HEK293 (cell line): ENCODE results near the gene CD69.

Experiments used
- ATF2 ChIP-seq: fragments of 450-650 bp; formaldehyde crosslinking; IDR thresholded peaks from 2 replicates; pipeline ENCODE4 v1.5.1; 2016; ENCODE audit warnings: missing biosample characterization, missing genetic modification characterization, low read depth
- CTCF ChIP-seq: fragments of 450-650 bp; formaldehyde crosslinking; IDR thresholded peaks from 2 replicates; pipeline ENCODE4 v1.5.1; 2016; ENCODE audit warnings: missing biosample characterization, missing genetic modification characterization
- EGR2 ChIP-seq: fragments of 450-650 bp; formaldehyde crosslinking; IDR thresholded peaks from 2 replicates; pipeline ENCODE4 v1.5.1; 2016; ENCODE audit warnings: low read depth, missing biosample characterization, missing genetic modification characterization
- MEIS1 ChIP-seq: sonication (generic); formaldehyde crosslinking; IDR thresholded peaks from 2 replicates; pipeline ENCODE4 v1.8.1; 2022; ENCODE audit warnings: missing genetic modification reagents, mild to moderate bottlenecking, borderline replicate concordance
- ZNF140 ChIP-seq: fragments of 450-650 bp; formaldehyde crosslinking; IDR thresholded peaks from 2 replicates; pipeline ENCODE4 v1.5.1; 2016; ENCODE audit warnings: missing biosample characterization, missing genetic modification characterization
- ZNF155 ChIP-seq: fragments of 450-650 bp; formaldehyde crosslinking; IDR thresholded peaks from 2 replicates; pipeline ENCODE4 v1.5.1; 2016; ENCODE audit warnings: missing biosample characterization, missing genetic modification characterization
- ZNF16 ChIP-seq: fragments of 450-650 bp; formaldehyde crosslinking; IDR thresholded peaks from 2 replicates; pipeline ENCODE4 v1.5.1; 2016; ENCODE audit warnings: low read depth, missing biosample characterization, missing genetic modification characterization
- ZNF274 ChIP-seq, 2 experiments: fragments of 200-500 bp in 1 of 2; fragments of 450-650 bp in 1 of 2; sonication (Bioruptor generic) in 1 of 2; formaldehyde crosslinking in 1 of 2; IDR thresholded peaks; 2 replicates each; pipeline versions ENCODE4 v1.5.1 to v1.6.1; 2014 to 2016; ENCODE audit warnings: borderline replicate concordance in 1 of 2, inconsistent platforms in 1 of 2, low read length in 1 of 2, missing biosample characterization in 1 of 2, missing genetic modification characterization in 1 of 2
- ZNF292 ChIP-seq: fragments of 450-650 bp; formaldehyde crosslinking; IDR thresholded peaks from 2 replicates; pipeline ENCODE4 v1.5.1; 2016; ENCODE audit warnings: low read depth, missing biosample characterization, missing genetic modification characterization, borderline replicate concordance
- ZNF394 ChIP-seq: fragments of 450-650 bp; formaldehyde crosslinking; IDR thresholded peaks from 2 replicates; pipeline ENCODE4 v1.5.1; 2016; ENCODE audit warnings: missing biosample characterization, missing genetic modification characterization, mild to moderate bottlenecking, moderate library complexity, borderline replicate concordance
- ZNF416 ChIP-seq: fragments of 450-650 bp; formaldehyde crosslinking; IDR thresholded peaks from 2 replicates; pipeline ENCODE4 v1.5.1; 2016; ENCODE audit warnings: missing biosample characterization, missing genetic modification characterization
- ZNF585B ChIP-seq: fragments of 450-650 bp; formaldehyde crosslinking; IDR thresholded peaks from 2 replicates; pipeline ENCODE4 v1.5.1; 2016; ENCODE audit warnings: missing biosample characterization, missing genetic modification characterization
- ZNF776 ChIP-seq: fragments of 450-650 bp; formaldehyde crosslinking; IDR thresholded peaks from 2 replicates; pipeline ENCODE4 v1.5.0; 2017; ENCODE audit warnings: missing biosample characterization, missing genetic modification characterization, borderline replicate concordance

GRCh38 chr12:9732921-9733461 lies 27.7 kb downstream of the CD69 start, which contains the start of gene CLECL1:
- TF ChIP-seq CTCF: no peak
- no peak for TF ChIP-seq ATF2
- TF ChIP-seq ZNF292 (tag by site-specific recombination): no peak
- TF ChIP-seq ZNF16 (tag by site-specific recombination): no peak
- no peak for TF ChIP-seq ZNF140 (tag by site-specific recombination)
- no peak for TF ChIP-seq ZNF416 (tag by site-specific recombination)
- no peak for TF ChIP-seq MEIS1
- TF ChIP-seq ZNF585B (tag by site-specific recombination): no peak
- TF ChIP-seq ZNF155 (tag by site-specific recombination): no peak
- no peak for TF ChIP-seq ZNF776
- no peak for TF ChIP-seq EGR2 (tag by site-specific recombination)
- TF ChIP-seq ZNF274 (IDR thresholded peaks at IDR 0.05; ENCODE audit: low read length): no peak
- no peak for TF ChIP-seq ZNF274 (tag by site-specific recombination; IDR thresholded peaks at IDR 0.05; ENCODE audit: borderline replicate concordance)
- no peak for TF ChIP-seq ZNF394
